ENCODE data around the gene TDRD7. TPM values are rescaled to one million over a fixed set of nuclear protein-coding genes. Genes with fewer than 3 reads are reported as not detected.

TDRD7 gene
- total RNA-seq, 2 donors from 2014 or later: 9.3 to 18.0 TPM

DNA sequence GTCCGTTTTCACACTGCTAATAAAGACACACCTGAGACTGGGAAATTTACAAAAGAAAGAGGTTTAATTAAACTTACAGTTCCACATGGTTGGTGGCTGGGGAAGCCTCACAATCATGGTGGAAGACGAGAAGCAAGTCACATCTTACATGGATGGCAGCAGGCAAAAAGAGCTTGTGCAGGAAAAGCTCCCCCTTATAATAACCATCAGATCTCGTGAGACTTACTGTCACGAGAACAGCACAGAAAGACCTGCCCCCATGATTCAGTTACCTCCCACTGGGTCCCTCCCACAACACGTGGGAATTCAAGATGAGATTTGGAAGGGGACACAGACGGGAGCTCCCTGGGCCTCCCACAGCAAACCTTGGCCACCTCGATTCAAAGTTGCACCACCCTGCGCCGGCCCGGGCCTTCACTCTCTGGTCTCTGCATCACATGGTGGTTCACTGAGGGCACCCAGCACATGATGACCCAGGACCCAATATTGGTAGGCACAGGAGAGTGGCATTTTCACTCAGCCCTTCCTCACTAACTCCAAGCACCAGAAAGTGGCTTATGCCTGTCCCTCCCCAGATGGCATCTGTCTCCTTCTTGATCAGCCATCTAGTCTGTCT, 21.0 kb upstream of the TDRD7 start:
- no peak overlapping the region for H3K4me3 ChIP-seq
- H3K27ac ChIP-seq: no peak overlapping the region
- WGBS: 85% methylated on average over 10 of the region's 10 CpGs
- no peaks in the 10 kb centered on the region for H3K27me3 ChIP-seq (replicated peaks; ENCODE audit: insufficient read depth)
- no peaks in the 10 kb centered on the region for H3K4me1 ChIP-seq (replicated peaks)
- H3K36me3 ChIP-seq: no peaks in the 10 kb centered on the region
- intact Hi-C loops (cut with DNase I): no loop called here
- H3K9me3 ChIP-seq: no peaks in the 10 kb centered on the region
- TF ChIP-seq POLR2A (IDR thresholded peaks at IDR 0.05) (no peak), CTCF (IDR thresholded peaks at IDR 0.05) (no peak), POLR2AphosphoS5 (IDR thresholded peaks at IDR 0.05) (no peak)
- no peak for DNase-seq (ENCODE audit: low spot score)

DNA sequence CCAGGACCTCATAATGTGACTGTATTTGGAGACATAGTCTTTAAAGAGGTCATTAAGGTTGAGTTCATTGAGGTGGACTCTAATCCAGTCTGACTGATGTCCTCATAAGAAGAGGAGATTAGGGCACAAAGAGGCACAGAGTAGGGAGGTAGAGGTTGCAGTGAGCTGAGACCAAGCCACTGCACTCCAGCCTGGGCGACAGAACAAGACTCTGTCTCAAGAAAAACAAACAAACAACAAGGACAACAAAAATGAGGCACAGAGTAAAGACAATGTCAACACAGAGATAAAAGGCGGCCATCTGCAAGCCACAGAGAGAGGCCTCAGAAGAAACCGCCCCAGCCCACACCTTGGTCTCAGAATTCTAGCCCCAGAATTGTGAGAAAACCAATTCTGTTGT, 17.0 kb upstream of the TDRD7 start:
- Histone ChIP-seq H3K9me3 (no peaks in the 10 kb centered on the region), H3K4me1 (replicated peaks) (no peaks in the 10 kb centered on the region), H3K36me3 (no peaks in the 10 kb centered on the region), H3K27me3 (replicated peaks; ENCODE audit: insufficient read depth) (no peaks in the 10 kb centered on the region), H3K27ac (no peak overlapping the region), H3K4me3 (no peak overlapping the region)
- 52% methylated on average over 3 of the region's 3 CpGs for WGBS
- DNase-seq (ENCODE audit: low spot score): no peak
- intact Hi-C loops (cut with DNase I): loop anchor here (5.0 kb wide), 1 partner anchor 538 kb away; no protein-coding TSS in a partner anchor
- TF ChIP-seq POLR2AphosphoS5 (IDR thresholded peaks at IDR 0.05) (no peak), CTCF (IDR thresholded peaks at IDR 0.05) (no peak), POLR2A (IDR thresholded peaks at IDR 0.05) (no peak)

GRCh38 chr9:97395745-97396144, 16.2 kb upstream of the TDRD7 start:
- intact Hi-C loops (cut with DNase I): loop anchor here (5.0 kb wide), 1 partner anchor 538 kb away; no protein-coding TSS in a partner anchor
- Histone ChIP-seq H3K9me3 (no peaks in the 10 kb centered on the region), H3K27ac (no peak overlapping the region), H3K36me3 (no peaks in the 10 kb centered on the region), H3K4me1 (replicated peaks) (no peaks in the 10 kb centered on the region), H3K27me3 (replicated peaks; ENCODE audit: insufficient read depth) (no peaks in the 10 kb centered on the region), H3K4me3 (no peak overlapping the region)
- WGBS: 93% methylated on average over 5 of the region's 5 CpGs
- no peak for DNase-seq (ENCODE audit: low spot score)
- TF ChIP-seq POLR2A (IDR thresholded peaks at IDR 0.05) (no peak), POLR2AphosphoS5 (IDR thresholded peaks at IDR 0.05) (no peak), CTCF (IDR thresholded peaks at IDR 0.05) (no peak)

GRCh38 chr9:97396256-97396655, 15.6 kb upstream of the TDRD7 start:
- no peaks in the 10 kb centered on the region for H3K27me3 ChIP-seq (replicated peaks; ENCODE audit: insufficient read depth)
- intact Hi-C loops (cut with DNase I): loop anchor here (5.0 kb wide), 1 partner anchor 539 kb away; no protein-coding TSS in a partner anchor
- H3K9me3 ChIP-seq: no peaks in the 10 kb centered on the region

More at GRCh38 chr9:97396256-97396655, 15.6 kb upstream of the TDRD7 start:
- TF ChIP-seq POLR2AphosphoS5 (IDR thresholded peaks at IDR 0.05) (no peak), CTCF (IDR thresholded peaks at IDR 0.05) (no peak), POLR2A (IDR thresholded peaks at IDR 0.05) (no peak)
- H3K27ac ChIP-seq: no peak overlapping the region
- no peaks in the 10 kb centered on the region for H3K4me1 ChIP-seq (replicated peaks)
- no peak overlapping the region for H3K4me3 ChIP-seq
- no peaks in the 10 kb centered on the region for H3K36me3 ChIP-seq
- DNase-seq (ENCODE audit: low spot score): no peak
- WGBS: 69% methylated on average over 6 of the region's 7 CpGs

Measured in prostate gland (tissue), 2 donors.